Cerebellar nuclear complex (tissue), 1 donor: Measurements from ENCODE around the gene ADAMTSL3.
"Not testable (repeated sequence)": the region's sequence is repeated elsewhere in the genome, so short reads cannot be mapped to it uniquely, and the experiment has no call there.

ENCODE experiments used
- DNase-seq, 2 experiments: peaks; one replicate each; lab custom pipeline; 2025; lab: John Stamatoyannopoulos, UW

Gene ADAMTSL3

GRCh38 chr15:83746231-83746630 is 92.3 kb downstream of the ADAMTSL3 start:
- no peak for DNase-seq

- DNase-seq: no peak
Measured at GRCh38 chr15:83747050-83747717, 93.3 kb downstream of the ADAMTSL3 start.

GRCh38 chr15:83747718-83748110 is 93.8 kb downstream of the ADAMTSL3 start:
- no peak for DNase-seq

GRCh38 chr15:83753872-83754493 is 100.1 kb downstream of the ADAMTSL3 start:
- DNase-seq: no peak

GRCh38 chr15:83757291-83757690 is 103.4 kb downstream of the ADAMTSL3 start:
- not testable (repeated sequence) for DNase-seq

- DNase-seq: no peak
Measured at GRCh38 chr15:83762367-83762766, 108.4 kb downstream of the ADAMTSL3 start.

- DNase-seq: no peak
Measured at GRCh38 chr15:83764201-83764838, 110.4 kb downstream of the ADAMTSL3 start.

- no peak for DNase-seq
Measured at GRCh38 chr15:83766339-83766738, 112.4 kb downstream of the ADAMTSL3 start.

GRCh38 chr15:83767741-83768140 is 113.8 kb downstream of the ADAMTSL3 start:
- no peak for DNase-seq

GRCh38 chr15:83769411-83769999 is 115.6 kb downstream of the ADAMTSL3 start:
- DNase-seq: no peak

- DNase-seq: no peak
Measured at GRCh38 chr15:83775738-83776137, 121.8 kb downstream of the ADAMTSL3 start.

- DNase-seq: no peak
Measured at GRCh38 chr15:83776986-83777385, 123.1 kb downstream of the ADAMTSL3 start.

- DNase-seq: no peak
Measured at GRCh38 chr15:83783227-83783626, 129.3 kb downstream of the ADAMTSL3 start.

GRCh38 chr15:83784975-83785374 is 131.1 kb downstream of the ADAMTSL3 start:
- no peak for DNase-seq

GRCh38 chr15:83786336-83786735 is 132.4 kb downstream of the ADAMTSL3 start:
- DNase-seq: no peak

GRCh38 chr15:83793069-83793468 is 139.1 kb downstream of the ADAMTSL3 start:
- no peak for DNase-seq

GRCh38 chr15:83794209-83794608 is 140.3 kb downstream of the ADAMTSL3 start:
- DNase-seq: no peak

GRCh38 chr15:83809345-83809744 is 155.4 kb downstream of the ADAMTSL3 start:
- no peak for DNase-seq

- no peak for DNase-seq
Measured at GRCh38 chr15:83810110-83810509, 156.2 kb downstream of the ADAMTSL3 start.

GRCh38 chr15:83813682-83814081 is 159.8 kb downstream of the ADAMTSL3 start:
- no peak for DNase-seq

- no peak for DNase-seq
Measured at GRCh38 chr15:83815506-83815905, 161.6 kb downstream of the ADAMTSL3 start.

GRCh38 chr15:83816124-83816883 is 162.4 kb downstream of the ADAMTSL3 start:
- DNase-seq: no peak
